NCI-H2227 treated with DMSO at 0.1 percent for 48 hours (cell line): Measurements from ENCODE around the gene NPHP3.
"Not testable (repeated sequence)": the region's sequence is repeated elsewhere in the genome, so short reads cannot be mapped to it uniquely, and the experiment has no call there.

Experiments used
- DNase-seq: peaks from one replicate; lab custom pipeline; 2025; lab: John Stamatoyannopoulos, UW

The NPHP3 gene

GRCh38 chr3:132641837-132642538 lies 80.2 kb downstream of the NPHP3 start:
- DNase-seq, result peak; percentile 22

- DNase-seq, result not testable (repeated sequence)
Measured at GRCh38 chr3:132641427-132641826, 80.8 kb downstream of the NPHP3 start.

DNA sequence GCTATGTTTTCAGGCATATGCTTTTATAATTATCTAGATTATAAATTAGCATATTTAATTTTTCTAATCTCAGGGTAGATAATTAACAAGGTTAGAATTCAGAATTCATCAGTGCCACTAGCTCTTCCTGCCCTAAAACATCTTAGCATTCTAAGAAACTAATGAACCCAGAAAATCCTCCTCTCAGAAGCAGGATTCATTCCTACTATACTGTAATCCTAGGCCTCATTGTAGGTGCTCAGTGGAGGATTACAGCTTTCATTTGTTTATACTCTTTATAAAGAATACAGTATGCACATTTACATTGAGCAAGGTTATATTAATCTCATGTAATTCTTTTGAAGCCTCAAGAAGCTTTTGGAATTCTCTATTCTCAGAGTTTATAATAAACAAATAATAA lies 83.5 kb downstream of the NPHP3 start:
- DNase-seq, result no peak

- DNase-seq, result no peak
Measured at GRCh38 chr3:132637590-132637989, 84.6 kb downstream of the NPHP3 start.

DNA sequence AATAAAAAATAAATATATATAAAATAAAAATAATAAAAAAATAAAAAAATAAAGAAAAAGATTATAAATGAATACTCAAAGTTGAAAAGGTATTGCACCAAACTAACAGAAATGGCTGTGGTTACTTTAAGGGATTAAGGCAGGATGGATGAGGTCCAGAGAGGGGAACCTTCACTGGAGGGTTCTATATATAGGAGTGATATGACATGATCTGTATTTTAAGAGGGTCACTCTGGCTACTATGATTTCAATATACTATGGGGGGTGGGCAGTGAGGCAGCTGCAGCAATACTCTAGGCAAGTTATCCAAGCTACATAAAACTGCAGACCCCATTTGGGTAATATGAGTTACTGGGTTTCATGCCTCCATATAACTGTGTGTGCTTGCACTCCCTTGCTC lies 87.2 kb downstream of the NPHP3 start:
- DNase-seq, result no peak
